Spleen (tissue), 11 donors: ENCODE results near the gene PALLD. TPM values are rescaled to one million over a fixed set of nuclear protein-coding genes. Genes with fewer than 3 reads are reported as not detected.

ENCODE experiments used
- DNase-seq: peaks from one replicate; pipeline ENCODE4 v3.0.0-alpha.2; 2020
- H3K27ac ChIP-seq, 8 donors: fragments of 200-600 bp; sonication (generic) in 7 of 8; 1 replicate in 4 of 8; 2 replicates in 4 of 8; pipeline versions ENCODE4 v1.5.0 to v1.8.0; 2016 to 2021; ENCODE audit warnings: inconsistent platforms in 4 of 8, mild to moderate bottlenecking in 4 of 8, moderate library complexity in 1 of 8
- H3K27me3 ChIP-seq, 7 donors: fragments of 200-600 bp; sonication (generic) in 6 of 7; replicated peaks in 1 of 7; 1 replicate in 4 of 7; 2 replicates in 3 of 7; pipeline versions ENCODE4 v1.5.0 to v1.8.0; 2016 to 2021; ENCODE audit warnings: inconsistent platforms in 3 of 7, mild to moderate bottlenecking in 1 of 7
- H3K36me3 ChIP-seq, 6 donors: fragments of 200-600 bp; sonication (generic) in 5 of 6; 1 replicate in 4 of 6; 2 replicates in 2 of 6; pipeline versions ENCODE4 v1.5.0 to v1.8.0; 2016 to 2021; ENCODE audit warnings: inconsistent platforms in 2 of 6
- H3K4me1 ChIP-seq, 6 donors: fragments of 200-600 bp; sonication (generic) in 5 of 6; 1 replicate in 3 of 6; 2 replicates in 3 of 6; pipeline versions ENCODE4 v1.5.0 to v1.8.0; 2016 to 2021; ENCODE audit warnings: inconsistent platforms in 3 of 6
- H3K4me3 ChIP-seq, 8 donors: fragments of 200-600 bp; sonication (generic) in 7 of 8; 1 replicate in 4 of 8; 2 replicates in 4 of 8; pipeline versions ENCODE4 v1.5.0 to v1.8.0; 2016 to 2021; ENCODE audit warnings: inconsistent platforms in 4 of 8, mild to moderate bottlenecking in 4 of 8, moderate library complexity in 2 of 8
- H3K9me3 ChIP-seq, 8 donors: fragments of 200-600 bp; sonication (generic) in 7 of 8; 1 replicate in 4 of 8; 2 replicates in 4 of 8; pipeline versions ENCODE4 v1.5.0 to v1.8.0; 2016 to 2021; ENCODE audit warnings: inconsistent platforms in 4 of 8
- CTCF ChIP-seq, 11 experiments: fragments of 200-600 bp in 7 of 11; fragments of 450-650 bp in 4 of 11; sonication (generic) in 4 of 11; IDR thresholded peaks in 8 of 11; conservative IDR thresholded peaks in 3 of 11; 1 replicate in 7 of 11; 2 replicates in 4 of 11; pipeline versions ENCODE4 v1.4.0 to v1.8.0; 2016 to 2021; ENCODE audit warnings: antibody characterized with exemption in 11 of 11, inconsistent platforms in 4 of 11, mild to moderate bottlenecking in 1 of 11
- POLR2A ChIP-seq, 3 donors: fragments of 450-650 bp; IDR thresholded peaks; one replicate each; pipeline ENCODE4 v1.5.1; 2017; ENCODE audit warnings: antibody characterized with exemption in 3 of 3, mild to moderate bottlenecking in 1 of 3
- POLR2AphosphoS5 ChIP-seq, 3 donors: sonication (generic); formaldehyde crosslinking; IDR thresholded peaks; one replicate each; pipeline ENCODE4 v1.5.1; 2017; ENCODE audit warnings: antibody characterized with exemption in 3 of 3
- WGBS, 5 donors: extraction: QIAGEN DNeasy Blood & Tissue Kit in 3 of 5; methylation state at CpG; one replicate each; pipeline versions ENCODE4 v1.1.5 to v1.1.7; 2013 to 2018; 5-methylcytosine and 5-hydroxymethylcytosine counted together
- intact Hi-C: fragments of 100-400 bp; cut with DNase I; formaldehyde crosslinking; loops from one replicate; pipeline ENCODE4 v1.15.0; 2023; ENCODE audit warnings: low total_unique reads
- polyA plus RNA-seq, 3 donors: library from polyadenylated mRNA; stranded (reverse); fragments of 200-250 nt; gene quantifications; one replicate each; pipeline ENCODE4 v1.2.1, GENCODE V29; 2013
- total RNA-seq, 7 donors: library from RNA; depleted of rRNA in 3 of 7; stranded (reverse); fragments of >200 nt in 3 of 7; fragmentation: NEBNext Ultra II Directional in 4 of 7; extraction: Animal tissue kit (Norgen Biotek cat#: 25700) in 4 of 7; gene quantifications; one replicate each; pipeline versions ENCODE4 v1.1.0 to v1.2.1, GENCODE V29; 2016 to 2021
- donor health status: healthy with polysubstance abuse.
- donor health status: DM: no; HTN: no; CAD: no; lungs with moderate emphysema.
- donor health status: DM: no; HTN: no; CAD: no.
- donor health status: Bipolar disorder and iron deficiency.
- donor health status: healthy.
- donor health status: DM: no; HTN: no; CAD: no.
- donor health status: DM: yes; HTN: yes; CAD: no.

Gene PALLD
- total and polyA plus RNA-seq, 10 donors: 24.3 to 228 (median 142) TPM

GRCh38 chr4:168731006-168731636 lies 234.3 kb downstream of the PALLD start:
- H3K9me3 ChIP-seq: peaks cover 0 to 17% (median 11%) of the 10 kb centered on the region in 8 donors
- no peak for DNase-seq
- no peak overlapping the region for H3K4me3 ChIP-seq
- intact Hi-C loops: no loop called here
- H3K27ac ChIP-seq: peak overlapping the region in 7 of 8 donors; percentile 35 to 63 (median 60)
- peaks cover 0 to 22% (median 0%) of the 10 kb centered on the region in 6 donors for H3K4me1 ChIP-seq
- H3K27me3 ChIP-seq: no peaks in the 10 kb centered on the region
- H3K36me3 ChIP-seq: no peaks in the 10 kb centered on the region
- no peak for TF ChIP-seq POLR2A (IDR thresholded peaks at IDR 0.05)
- 55 to 73% (median 71%) methylated on average over 6 of the region's 6 CpGs for WGBS, 5 donors

GRCh38 chr4:168731706-168732414 lies 235.0 kb downstream of the PALLD start:
- intact Hi-C loops: no loop called here
- H3K27me3 ChIP-seq: no peaks in the 10 kb centered on the region
- H3K36me3 ChIP-seq: no peaks in the 10 kb centered on the region
- TF ChIP-seq CTCF (IDR thresholded peaks at IDR 0.05 in 8 of 11, conservative IDR thresholded peaks at IDR 0.05 in 3 of 11) (no peak), POLR2A (IDR thresholded peaks at IDR 0.05) (no peak), POLR2AphosphoS5 (IDR thresholded peaks at IDR 0.05) (no peak)
- 40 to 58% (median 52%) methylated on average over 6 of the region's 6 CpGs for WGBS, 5 donors
- H3K9me3 ChIP-seq: peaks cover 0 to 16% (median 10%) of the 10 kb centered on the region in 8 donors
- H3K4me1 ChIP-seq: peaks cover 0 to 25% (median 0%) of the 10 kb centered on the region in 6 donors
- peak overlapping the region in 7 of 8 donors; percentile 2 to 63 (median 39) for H3K27ac ChIP-seq
- H3K4me3 ChIP-seq: no peak overlapping the region
- DNase-seq: no peak

- H3K36me3 ChIP-seq: no peaks in the 10 kb centered on the region
- no peaks in the 10 kb centered on the region for H3K27me3 ChIP-seq
- no peak for TF ChIP-seq CTCF (IDR thresholded peaks at IDR 0.05 in 8 of 11, conservative IDR thresholded peaks at IDR 0.05 in 3 of 11)
- no peak for TF ChIP-seq POLR2AphosphoS5 (IDR thresholded peaks at IDR 0.05)
- TF ChIP-seq POLR2A (IDR thresholded peaks at IDR 0.05): no peak
- peak overlapping the region in 1 of 8 donors; percentile 60 for H3K27ac ChIP-seq
- intact Hi-C loops: no loop called here
- WGBS, 5 donors: 91 to 98% (median 93%) methylated on average over 2 of the region's 2 CpGs
- H3K4me3 ChIP-seq: no peak overlapping the region
- no peak for DNase-seq
- peaks cover 0 to 26% (median 0%) of the 10 kb centered on the region in 6 donors for H3K4me1 ChIP-seq
- H3K9me3 ChIP-seq: peaks cover 0 to 7% (median 1%) of the 10 kb centered on the region in 8 donors
Observed at GRCh38 chr4:168732714-168733113, 235.9 kb downstream of the PALLD start.

GRCh38 chr4:168734703-168735678 lies 238.1 kb downstream of the PALLD start:
- H3K36me3 ChIP-seq: no peaks in the 10 kb centered on the region
- WGBS, 5 donors: 66 to 80% (median 74%) methylated on average over 11 of the region's 11 CpGs

More at GRCh38 chr4:168734703-168735678, 238.1 kb downstream of the PALLD start:
- H3K4me3 ChIP-seq: no peak overlapping the region
- H3K27ac ChIP-seq: peak overlapping the region in 7 of 8 donors; percentile 6 to 66 (median 56)
- no peak for DNase-seq
- no peaks in the 10 kb centered on the region for H3K27me3 ChIP-seq
- intact Hi-C loops: no loop called here
- H3K4me1 ChIP-seq: peaks cover 0 to 30% (median 0%) of the 10 kb centered on the region in 6 donors
- TF ChIP-seq POLR2AphosphoS5 (IDR thresholded peaks at IDR 0.05) (peak in 2 of 3 donors; percentile 41 to 52), CTCF (IDR thresholded peaks at IDR 0.05 in 8 of 11, conservative IDR thresholded peaks at IDR 0.05 in 3 of 11) (no peak)
- no peaks in the 10 kb centered on the region for H3K9me3 ChIP-seq
